ENCODE results near the gene SLC6A7.
"Not testable (repeated sequence)": the region's sequence is repeated elsewhere in the genome, so short reads cannot be mapped to it uniquely, and the experiment has no call there.

SLC6A7 gene

GRCh38 chr5:150246429-150246828 is 56.6 kb downstream of the SLC6A7 start:
- H3K4me3 ChIP-seq (ENCODE audit: severe bottlenecking): no peak overlapping the region
- H3K4me1 ChIP-seq (ENCODE audit: insufficient read depth, poor library complexity, severe bottlenecking): no peaks in the 10 kb centered on the region
- H3K27ac ChIP-seq (ENCODE audit: poor library complexity, severe bottlenecking): no peak overlapping the region
- TF ChIP-seq CTCF (IDR thresholded peaks at IDR 0.05; ENCODE audit: poor library complexity, severe bottlenecking): no peak
- no peaks in the 10 kb centered on the region for H3K36me3 ChIP-seq (ENCODE audit: low read depth)
- H3K27me3 ChIP-seq (ENCODE audit: insufficient read depth, poor library complexity, severe bottlenecking): no peaks in the 10 kb centered on the region
- DNase-seq (ENCODE audit: low spot score) (no peak), ATAC-seq (ENCODE audit: low read depth) (no peak)
- no peaks in the 10 kb centered on the region for H3K9me3 ChIP-seq (ENCODE audit: severe bottlenecking)

- no peak for TF ChIP-seq CTCF (IDR thresholded peaks at IDR 0.05; ENCODE audit: poor library complexity, severe bottlenecking)
- no peak for DNase-seq (ENCODE audit: low spot score)
- no peaks in the 10 kb centered on the region for H3K36me3 ChIP-seq (ENCODE audit: low read depth)
- H3K4me1 ChIP-seq (ENCODE audit: insufficient read depth, poor library complexity, severe bottlenecking): no peaks in the 10 kb centered on the region
- no peaks in the 10 kb centered on the region for H3K9me3 ChIP-seq (ENCODE audit: severe bottlenecking)
- no peaks in the 10 kb centered on the region for H3K27me3 ChIP-seq (ENCODE audit: insufficient read depth, poor library complexity, severe bottlenecking)
- H3K27ac ChIP-seq (ENCODE audit: poor library complexity, severe bottlenecking): no peak overlapping the region
- H3K4me3 ChIP-seq (ENCODE audit: severe bottlenecking): no peak overlapping the region
- ATAC-seq (ENCODE audit: low read depth): 0 out of 3 replicates have a peak, but pooled peaks have one; percentile 6
Measured at GRCh38 chr5:150246835-150247234, 57.0 kb downstream of the SLC6A7 start.

GRCh38 chr5:150247726-150248125 is 57.9 kb downstream of the SLC6A7 start:
- TF ChIP-seq CTCF (IDR thresholded peaks at IDR 0.05; ENCODE audit: poor library complexity, severe bottlenecking): no peak
- Histone ChIP-seq H3K9me3 (ENCODE audit: severe bottlenecking) (no peaks in the 10 kb centered on the region), H3K27ac (ENCODE audit: poor library complexity, severe bottlenecking) (no peak overlapping the region), H3K36me3 (ENCODE audit: low read depth) (no peaks in the 10 kb centered on the region), H3K27me3 (ENCODE audit: insufficient read depth, poor library complexity, severe bottlenecking) (no peaks in the 10 kb centered on the region), H3K4me1 (ENCODE audit: insufficient read depth, poor library complexity, severe bottlenecking) (no peaks in the 10 kb centered on the region), H3K4me3 (ENCODE audit: severe bottlenecking) (no peak overlapping the region)
- ATAC-seq (ENCODE audit: low read depth): no peak
- no peak for DNase-seq (ENCODE audit: low spot score)

GRCh38 chr5:150248493-150248892 is 58.6 kb downstream of the SLC6A7 start:
- H3K4me1 ChIP-seq (ENCODE audit: insufficient read depth, poor library complexity, severe bottlenecking); H3K4me3 ChIP-seq (ENCODE audit: severe bottlenecking); H3K27me3 ChIP-seq (ENCODE audit: insufficient read depth, poor library complexity, severe bottlenecking); DNase-seq (ENCODE audit: low spot score); H3K36me3 ChIP-seq (ENCODE audit: low read depth); H3K9me3 ChIP-seq (ENCODE audit: severe bottlenecking); H3K27ac ChIP-seq (ENCODE audit: poor library complexity, severe bottlenecking); ATAC-seq (ENCODE audit: low read depth): not testable (repeated sequence)

- ATAC-seq (ENCODE audit: low read depth) (no peak), DNase-seq (ENCODE audit: low spot score) (no peak)
- Histone ChIP-seq H3K27ac (ENCODE audit: poor library complexity, severe bottlenecking) (no peak overlapping the region), H3K27me3 (ENCODE audit: insufficient read depth, poor library complexity, severe bottlenecking) (no peaks in the 10 kb centered on the region), H3K9me3 (ENCODE audit: severe bottlenecking) (no peaks in the 10 kb centered on the region), H3K4me3 (ENCODE audit: severe bottlenecking) (no peak overlapping the region), H3K4me1 (ENCODE audit: insufficient read depth, poor library complexity, severe bottlenecking) (no peaks in the 10 kb centered on the region), H3K36me3 (ENCODE audit: low read depth) (no peaks in the 10 kb centered on the region)
- no peak for TF ChIP-seq CTCF (IDR thresholded peaks at IDR 0.05; ENCODE audit: poor library complexity, severe bottlenecking)
Measured at GRCh38 chr5:150248946-150249345, 59.1 kb downstream of the SLC6A7 start.

Measured in RWPE2 (cell line).